Subcutaneous abdominal adipose tissue (tissue), 5 donors: ENCODE results near the gene COL28A1.

Experiments used
- H3K27ac ChIP-seq: one replicate; pipeline ENCODE4 v1.7.0; 2013; ENCODE audit warnings: low read depth, mild to moderate bottlenecking, inconsistent platforms, low read length, moderate library complexity
- H3K27me3 ChIP-seq, 5 donors: one replicate each; pipeline ENCODE4 v1.7.0; 2013; ENCODE audit warnings: low read length in 5 of 5, inconsistent platforms in 1 of 5; ENCODE audit not compliant: control insufficient read depth in 5 of 5, insufficient read depth in 4 of 5
- H3K36me3 ChIP-seq, 5 donors: one replicate each; pipeline ENCODE4 v1.7.0; 2013; ENCODE audit warnings: low read length in 5 of 5; ENCODE audit not compliant: control insufficient read depth in 5 of 5, insufficient read depth in 5 of 5
- H3K4me1 ChIP-seq, 5 donors: one replicate each; pipeline ENCODE4 v1.7.0; 2013; ENCODE audit warnings: low read length in 5 of 5, mild to moderate bottlenecking in 3 of 5, moderate library complexity in 1 of 5; ENCODE audit not compliant: control insufficient read depth in 5 of 5, insufficient read depth in 5 of 5
- H3K4me3 ChIP-seq, 5 donors: one replicate each; pipeline ENCODE4 v1.7.0; 2013; ENCODE audit warnings: low read length in 5 of 5, low read depth in 1 of 5
- H3K9ac ChIP-seq, 5 donors: one replicate each; pipeline ENCODE4 v1.7.0; 2013; ENCODE audit warnings: low read length in 5 of 5, mild to moderate bottlenecking in 4 of 5, moderate library complexity in 3 of 5
- H3K9me3 ChIP-seq, 5 donors: one replicate each; pipeline ENCODE4 v1.7.0; 2013; ENCODE audit warnings: low read length in 5 of 5; ENCODE audit not compliant: control insufficient read depth in 5 of 5
- donor health status: healthy.
- donor health status: healthy.
- donor health status: healthy.
- donor health status: healthy.
- donor health status: healthy.

COL28A1 gene

DNA sequence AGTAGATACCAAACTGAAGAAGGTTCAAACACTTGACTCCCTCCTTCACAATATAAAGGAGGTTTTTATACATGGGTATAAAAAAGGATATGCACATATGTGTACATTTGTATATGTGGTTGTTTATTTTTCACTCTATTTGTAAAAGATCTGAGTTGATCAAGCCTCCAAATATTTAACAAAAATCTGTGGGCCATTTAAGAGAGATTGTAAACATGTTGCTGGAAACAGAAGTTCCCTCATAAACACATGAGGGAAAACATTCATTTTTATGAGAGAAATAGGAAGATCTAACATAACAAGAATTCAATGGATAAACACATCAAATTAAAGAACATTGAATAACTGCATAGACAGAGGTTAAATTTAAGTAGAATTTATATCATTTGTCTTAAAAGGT, 81.7 kb downstream of the COL28A1 start:
- Histone ChIP-seq H3K36me3 (no peaks in the 10 kb centered on the region), H3K27ac (no peak overlapping the region), H3K4me1 (no peaks in the 10 kb centered on the region), H3K9me3 (peaks cover 2 to 11% (median 4%) of the 10 kb centered on the region in 5 donors), H3K9ac (no peak overlapping the region), H3K27me3 (no peaks in the 10 kb centered on the region), H3K4me3 (no peak overlapping the region)

- no peak overlapping the region for H3K27ac ChIP-seq
- H3K27me3 ChIP-seq = no peaks in the 10 kb centered on the region
- H3K4me3 ChIP-seq = no peak overlapping the region
- peaks cover 7 to 20% (median 8%) of the 10 kb centered on the region in 5 donors for H3K9me3 ChIP-seq
- no peaks in the 10 kb centered on the region for H3K36me3 ChIP-seq
- no peak overlapping the region for H3K9ac ChIP-seq
- no peaks in the 10 kb centered on the region for H3K4me1 ChIP-seq
These were observed 83.0 kb downstream of the COL28A1 start for GRCh38 chr7:7452652-7453051.

DNA sequence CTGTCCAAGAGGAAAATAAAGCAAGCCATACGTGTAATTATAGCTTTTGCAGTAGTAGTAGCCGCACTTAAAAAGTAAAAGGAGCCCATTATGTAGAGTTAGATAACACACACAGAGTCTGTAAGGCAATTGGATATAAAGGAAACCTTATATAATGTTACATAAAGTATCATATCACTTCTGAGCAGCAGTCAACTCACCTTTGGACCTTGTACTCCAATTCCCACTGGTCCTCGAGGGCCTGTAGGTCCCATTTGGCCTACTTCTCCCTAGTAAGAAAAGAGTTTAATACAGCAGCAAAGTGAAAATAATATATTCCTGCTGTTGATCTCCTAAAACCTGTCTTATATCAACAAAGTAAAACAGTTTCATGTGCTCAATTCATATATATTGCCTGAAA, 83.6 kb downstream of the COL28A1 start:
- H3K4me1 ChIP-seq = no peaks in the 10 kb centered on the region
- no peak overlapping the region for H3K4me3 ChIP-seq
- H3K9me3 ChIP-seq = peaks cover 7 to 20% (median 8%) of the 10 kb centered on the region in 5 donors
- no peaks in the 10 kb centered on the region for H3K36me3 ChIP-seq
- no peaks in the 10 kb centered on the region for H3K27me3 ChIP-seq
- no peak overlapping the region for H3K27ac ChIP-seq
- H3K9ac ChIP-seq = no peak overlapping the region

DNA sequence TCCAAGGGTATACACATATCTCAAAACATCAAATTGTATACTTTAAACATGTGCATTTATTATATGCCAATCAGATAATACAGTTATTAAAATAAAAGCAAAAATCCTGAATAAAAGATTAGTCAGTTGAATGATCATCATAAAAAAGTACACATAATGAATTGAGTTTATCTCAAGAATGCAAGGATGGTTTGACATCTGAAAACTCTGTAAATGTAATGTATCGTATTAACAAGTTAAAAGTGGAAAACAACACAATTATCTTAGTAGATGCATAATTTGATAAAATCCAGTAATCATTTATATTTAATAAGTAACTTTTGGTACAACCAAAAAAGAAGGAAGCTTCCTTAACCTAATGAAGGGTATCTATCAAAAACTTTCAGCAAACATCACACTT, 86.6 kb downstream of the COL28A1 start:
- Histone ChIP-seq H3K27ac (no peak overlapping the region), H3K4me3 (no peak overlapping the region), H3K27me3 (no peaks in the 10 kb centered on the region), H3K9me3 (peaks cover 7 to 24% (median 9%) of the 10 kb centered on the region in 5 donors), H3K4me1 (peaks cover 0 to 2% (median 0%) of the 10 kb centered on the region in 5 donors), H3K9ac (no peak overlapping the region), H3K36me3 (no peaks in the 10 kb centered on the region)

DNA sequence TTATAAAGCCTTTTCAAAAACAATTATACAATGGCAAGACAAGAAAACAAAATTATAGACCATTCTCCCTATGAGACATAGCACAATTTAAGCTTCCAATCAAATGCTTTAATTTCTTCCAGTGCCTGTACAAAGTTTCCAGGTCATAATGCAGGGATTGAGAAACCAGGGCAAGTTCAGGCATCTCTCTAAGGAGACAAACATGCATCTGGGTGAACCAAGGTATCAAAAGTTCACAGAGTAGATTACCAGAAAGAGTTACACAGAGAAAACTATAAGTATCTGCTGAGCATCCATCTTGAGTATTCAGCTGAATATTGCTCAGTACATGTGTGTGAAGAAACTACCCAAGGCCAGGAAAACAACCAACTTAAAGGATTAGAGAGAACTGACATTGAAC, 89.1 kb downstream of the COL28A1 start:
- Histone ChIP-seq H3K4me1 (peaks cover 0 to 10% (median 0%) of the 10 kb centered on the region in 5 donors), H3K27ac (no peak overlapping the region), H3K9me3 (peaks cover 7 to 24% (median 9%) of the 10 kb centered on the region in 5 donors)

DNA sequence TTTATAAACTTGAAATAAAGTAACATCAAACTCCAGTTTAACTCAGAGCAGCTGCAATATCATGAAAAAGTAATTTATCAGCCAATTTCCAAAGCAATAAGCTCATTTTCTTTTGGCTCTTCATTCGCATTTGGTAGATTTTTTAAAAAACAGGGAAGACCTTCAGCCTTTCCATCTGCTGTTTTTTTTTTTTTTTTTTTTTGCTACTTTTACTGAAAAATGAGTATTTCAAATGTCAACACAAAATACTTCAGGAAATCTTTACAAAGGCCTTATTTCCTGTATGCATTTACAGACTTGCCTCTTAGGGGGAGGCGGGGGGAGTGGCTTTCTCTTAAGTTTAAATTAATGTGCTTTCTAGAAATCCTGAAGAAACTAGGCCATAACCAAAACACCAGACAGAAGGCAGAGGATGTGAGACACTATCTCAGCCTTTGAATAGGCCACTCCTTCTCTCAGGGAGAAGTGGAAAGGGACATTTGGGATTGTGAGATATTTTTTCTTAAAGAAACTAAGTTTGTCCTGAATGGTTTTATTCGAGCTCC, 91.8 kb downstream of the COL28A1 start:
- Histone ChIP-seq H3K9ac (no peak overlapping the region), H3K4me1 (peaks cover 0 to 10% (median 0%) of the 10 kb centered on the region in 5 donors), H3K27me3 (no peaks in the 10 kb centered on the region), H3K9me3 (peaks cover 2 to 12% (median 5%) of the 10 kb centered on the region in 5 donors), H3K4me3 (no peak overlapping the region), H3K36me3 (no peaks in the 10 kb centered on the region), H3K27ac (no peak overlapping the region)

More for the DNA sequence above, 89.1 kb downstream of the COL28A1 start:
- Histone ChIP-seq H3K36me3 (no peaks in the 10 kb centered on the region), H3K27me3 (no peaks in the 10 kb centered on the region), H3K4me3 (no peak overlapping the region), H3K9ac (no peak overlapping the region)

- H3K4me1 ChIP-seq = peaks cover 0 to 10% (median 0%) of the 10 kb centered on the region in 5 donors
- no peak overlapping the region for H3K9ac ChIP-seq
- H3K27ac ChIP-seq = no peak overlapping the region
- H3K4me3 ChIP-seq = no peak overlapping the region
- H3K9me3 ChIP-seq = no peaks in the 10 kb centered on the region
- no peaks in the 10 kb centered on the region for H3K27me3 ChIP-seq
- no peaks in the 10 kb centered on the region for H3K36me3 ChIP-seq
These were observed 96.1 kb downstream of the COL28A1 start for GRCh38 chr7:7439564-7439963.

GRCh38 chr7:7438851-7439250, 96.8 kb downstream of the COL28A1 start:
- no peaks in the 10 kb centered on the region for H3K27me3 ChIP-seq
- no peaks in the 10 kb centered on the region for H3K9me3 ChIP-seq
- H3K36me3 ChIP-seq = no peaks in the 10 kb centered on the region
- no peak overlapping the region for H3K9ac ChIP-seq
- H3K4me1 ChIP-seq = peaks cover 0 to 6% (median 0%) of the 10 kb centered on the region in 5 donors
- H3K27ac ChIP-seq = no peak overlapping the region
- H3K4me3 ChIP-seq = no peak overlapping the region

DNA sequence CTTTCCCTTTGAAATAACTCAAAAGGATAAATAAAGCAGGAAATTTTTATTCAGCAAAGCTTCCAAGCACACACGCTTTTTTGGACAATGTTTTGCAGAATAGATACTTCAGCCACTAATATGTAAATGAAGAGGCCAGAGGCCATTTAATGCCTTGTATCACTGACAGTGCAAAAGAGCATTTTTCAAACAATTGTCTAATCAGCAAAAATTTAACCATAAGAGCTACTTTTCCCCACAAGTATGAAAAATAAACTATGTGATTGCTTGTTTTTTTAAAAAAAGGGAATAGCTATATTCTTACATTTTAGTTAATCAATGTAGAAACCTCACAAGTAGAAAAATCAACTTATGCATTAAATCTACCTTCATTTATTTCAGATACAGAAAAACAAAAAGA, 99.7 kb downstream of the COL28A1 start:
- H3K27me3 ChIP-seq = no peaks in the 10 kb centered on the region
- H3K4me3 ChIP-seq = no peak overlapping the region
- H3K4me1 ChIP-seq = no peaks in the 10 kb centered on the region
- no peak overlapping the region for H3K9ac ChIP-seq
- no peak overlapping the region for H3K27ac ChIP-seq
- no peaks in the 10 kb centered on the region for H3K9me3 ChIP-seq
- H3K36me3 ChIP-seq = no peaks in the 10 kb centered on the region

DNA sequence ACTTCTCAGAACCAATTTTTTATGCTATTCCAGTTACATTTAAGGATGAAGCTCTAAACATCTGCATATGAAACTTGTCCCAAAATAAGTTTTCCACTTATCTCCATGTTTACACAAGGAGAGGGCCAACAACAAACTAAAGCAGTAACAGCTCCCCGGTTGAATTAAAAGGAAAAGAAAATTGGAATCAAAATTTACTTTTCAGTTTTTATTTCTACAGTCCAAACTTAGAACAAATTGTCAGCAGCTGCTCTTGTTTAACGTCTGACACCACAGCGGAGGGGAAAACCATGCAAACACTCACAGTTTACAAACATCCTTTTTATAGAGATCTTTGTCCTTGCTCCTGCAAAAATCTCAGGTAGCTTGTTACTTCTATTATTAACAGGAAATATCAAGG, 101.3 kb downstream of the COL28A1 start:
- Histone ChIP-seq H3K9me3 (no peaks in the 10 kb centered on the region), H3K9ac (no peak overlapping the region), H3K4me1 (peaks cover 0 to under 1% (median 0%) of the 10 kb centered on the region in 5 donors), H3K36me3 (no peaks in the 10 kb centered on the region), H3K27ac (no peak overlapping the region), H3K27me3 (peaks cover 0 to 2% (median 0%) of the 10 kb centered on the region in 5 donors), H3K4me3 (no peak overlapping the region)
